Type B pancreatic cell (in vitro differentiated cells): ENCODE measurements around the gene TRIO. TPM values are rescaled to one million over a fixed set of nuclear protein-coding genes. Genes with fewer than 3 reads are reported as not detected.

Source experiments
- DNase-seq: peaks from one replicate; pipeline ENCODE4 v3.0.0; 2021; ENCODE audit warnings: mixed read lengths; ENCODE audit not compliant: unreplicated experiment; ENCODE audit errors: extremely low spot score
- H3K27ac Mint-ChIP-seq: 2 replicates; pipeline ENCODE4 v1.8.0; 2021; ENCODE audit warnings: mild to moderate bottlenecking, mixed read lengths
- H3K27me3 Mint-ChIP-seq: 2 replicates; pipeline ENCODE4 v1.8.0; 2021; ENCODE audit warnings: mixed read lengths
- H3K36me3 Mint-ChIP-seq: 2 replicates; pipeline ENCODE4 v1.8.0; 2021; ENCODE audit warnings: mixed read lengths
- H3K4me1 Mint-ChIP-seq: one replicate; pipeline ENCODE4 v1.8.0; 2021; ENCODE audit warnings: mixed read lengths; ENCODE audit not compliant: unreplicated experiment
- H3K4me3 Mint-ChIP-seq: 2 replicates; pipeline ENCODE4 v1.8.0; 2021; ENCODE audit warnings: mild to moderate bottlenecking, mixed read lengths
- H3K9me3 Mint-ChIP-seq: 2 replicates; pipeline ENCODE4 v1.8.0; 2021; ENCODE audit warnings: mixed read lengths
- total RNA-seq: library from RNA; stranded (reverse); gene quantifications from 2 replicates; pipeline ENCODE4 v1.2.1, GENCODE V29; 2021; ENCODE audit warnings: low replicate concordance
- TF ChIP-seq, protein P1 (sequence below): fragments of 200-600 bp; sonication (generic); conservative IDR thresholded peaks from 2 replicates; pipeline ENCODE4 v1.5.0; 2021; ENCODE audit warnings: antibody characterized with exemption, mild to moderate bottlenecking

TRIO gene
- total RNA-seq, 1 donor from 2014 or later, result 145 TPM

DNA sequence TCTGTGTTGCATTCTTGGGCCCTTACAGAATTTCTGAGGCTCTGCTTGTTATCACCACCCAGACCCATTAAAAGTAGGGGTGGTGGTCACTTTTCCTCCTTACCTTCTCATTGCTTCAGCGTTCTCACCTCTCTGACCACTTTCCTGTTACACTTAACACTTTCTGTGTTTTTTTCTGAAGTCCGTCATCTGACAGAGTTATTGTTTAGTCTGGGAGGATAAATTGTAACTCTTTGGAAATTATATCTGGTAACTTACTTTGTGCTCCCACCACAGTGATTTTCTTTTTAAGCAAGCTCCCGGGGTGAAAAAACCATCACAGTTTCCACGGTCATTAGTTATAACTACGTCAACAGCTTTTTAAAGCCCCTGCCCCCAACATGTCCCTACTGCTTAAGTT is 227.2 kb downstream of the TRIO start:
- peaks cover 4% of the 10 kb centered on the region for H3K4me1 Mint-ChIP-seq
- H3K4me3 Mint-ChIP-seq, result no peak overlapping the region
- no peak for DNase-seq
- H3K36me3 Mint-ChIP-seq, result peaks cover 24% of the 10 kb centered on the region
- no peaks in the 10 kb centered on the region for H3K27me3 Mint-ChIP-seq
- TF ChIP-seq, protein P1, sequence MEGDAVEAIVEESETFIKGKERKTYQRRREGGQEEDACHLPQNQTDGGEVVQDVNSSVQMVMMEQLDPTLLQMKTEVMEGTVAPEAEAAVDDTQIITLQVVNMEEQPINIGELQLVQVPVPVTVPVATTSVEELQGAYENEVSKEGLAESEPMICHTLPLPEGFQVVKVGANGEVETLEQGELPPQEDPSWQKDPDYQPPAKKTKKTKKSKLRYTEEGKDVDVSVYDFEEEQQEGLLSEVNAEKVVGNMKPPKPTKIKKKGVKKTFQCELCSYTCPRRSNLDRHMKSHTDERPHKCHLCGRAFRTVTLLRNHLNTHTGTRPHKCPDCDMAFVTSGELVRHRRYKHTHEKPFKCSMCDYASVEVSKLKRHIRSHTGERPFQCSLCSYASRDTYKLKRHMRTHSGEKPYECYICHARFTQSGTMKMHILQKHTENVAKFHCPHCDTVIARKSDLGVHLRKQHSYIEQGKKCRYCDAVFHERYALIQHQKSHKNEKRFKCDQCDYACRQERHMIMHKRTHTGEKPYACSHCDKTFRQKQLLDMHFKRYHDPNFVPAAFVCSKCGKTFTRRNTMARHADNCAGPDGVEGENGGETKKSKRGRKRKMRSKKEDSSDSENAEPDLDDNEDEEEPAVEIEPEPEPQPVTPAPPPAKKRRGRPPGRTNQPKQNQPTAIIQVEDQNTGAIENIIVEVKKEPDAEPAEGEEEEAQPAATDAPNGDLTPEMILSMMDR, result no peak
- no peaks in the 10 kb centered on the region for H3K9me3 Mint-ChIP-seq
- no peak overlapping the region for H3K27ac Mint-ChIP-seq

GRCh38 chr5:14373685-14374084 is 230.5 kb downstream of the TRIO start:
- DNase-seq, result no peak
- no peaks in the 10 kb centered on the region for H3K9me3 Mint-ChIP-seq
- H3K27me3 Mint-ChIP-seq, result no peaks in the 10 kb centered on the region
- H3K4me3 Mint-ChIP-seq, result no peak overlapping the region
- TF ChIP-seq, protein P1, result no peak
- peaks cover 5% of the 10 kb centered on the region for H3K4me1 Mint-ChIP-seq
- H3K27ac Mint-ChIP-seq, result no peak overlapping the region
- peaks cover 32% of the 10 kb centered on the region for H3K36me3 Mint-ChIP-seq

DNA sequence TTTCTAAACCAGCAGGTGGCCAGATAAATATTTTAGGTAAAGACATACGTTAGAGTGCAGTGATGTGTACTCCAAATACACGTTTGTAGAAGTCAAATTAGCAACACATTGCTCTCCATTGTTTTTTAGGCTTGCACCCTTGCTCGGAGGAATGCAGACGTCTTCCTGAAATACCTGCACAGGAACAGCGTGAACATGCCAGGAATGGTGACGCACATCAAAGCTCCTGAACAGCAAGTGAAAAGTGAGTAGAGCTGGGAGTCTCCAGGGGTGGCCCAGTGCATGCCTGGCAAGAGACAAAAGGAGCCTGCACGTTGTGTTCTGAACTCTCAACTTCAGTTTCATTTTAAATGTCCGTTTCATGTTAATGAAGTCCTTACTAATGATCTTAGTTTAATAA is 231.0 kb downstream of the TRIO start:
- TF ChIP-seq, protein P1, result no peak
- H3K27me3 Mint-ChIP-seq, result no peaks in the 10 kb centered on the region
- H3K27ac Mint-ChIP-seq, result no peak overlapping the region
- H3K9me3 Mint-ChIP-seq, result no peaks in the 10 kb centered on the region
- peaks cover 5% of the 10 kb centered on the region for H3K4me1 Mint-ChIP-seq
- no peak overlapping the region for H3K4me3 Mint-ChIP-seq
- H3K36me3 Mint-ChIP-seq, result peaks cover 36% of the 10 kb centered on the region
- no peak for DNase-seq

GRCh38 chr5:14376789-14377188 is 233.6 kb downstream of the TRIO start:
- no peak for DNase-seq
- H3K9me3 Mint-ChIP-seq, result no peaks in the 10 kb centered on the region
- H3K4me1 Mint-ChIP-seq, result peaks cover 5% of the 10 kb centered on the region
- H3K27me3 Mint-ChIP-seq, result no peaks in the 10 kb centered on the region
- H3K27ac Mint-ChIP-seq, result no peak overlapping the region
- no peak overlapping the region for H3K4me3 Mint-ChIP-seq
- H3K36me3 Mint-ChIP-seq, result peaks cover 48% of the 10 kb centered on the region
- TF ChIP-seq, protein P1, result no peak

GRCh38 chr5:14379739-14380497 is 236.8 kb downstream of the TRIO start:
- DNase-seq, result no peak
- Mint-ChIP-seq H3K4me3 (no peak overlapping the region), H3K36me3 (peaks cover 51% of the 10 kb centered on the region), H3K4me1 (peaks cover 5% of the 10 kb centered on the region), H3K27ac (no peak overlapping the region), H3K27me3 (no peaks in the 10 kb centered on the region), H3K9me3 (no peaks in the 10 kb centered on the region)
- TF ChIP-seq, protein P1, result no peak
